ENCODE results near the gene RTF2. TPM values are rescaled to one million over a fixed set of nuclear protein-coding genes. Genes with fewer than 3 reads are reported as not detected.

RTF2 gene
- total and polyA plus RNA-seq, 2 of the 4 experiments (the other 2 are of a cell fraction), result 102 to 109 TPM

- DNase-seq (no peak), ATAC-seq (ENCODE audit: low read depth) (no peak)
- peaks cover 39% of the 10 kb centered on the region for H3K4me1 ChIP-seq (ENCODE audit: control insufficient read depth, insufficient read depth, low read length)
- peak overlapping the region; percentile 80 for H4K91ac ChIP-seq (ENCODE audit: insufficient read depth, low read depth, low read length)
- peak overlapping the region; percentile 30 for H3K18ac ChIP-seq (ENCODE audit: low read depth, low read length)
- H2BK15ac ChIP-seq (ENCODE audit: low read depth, low read length), result peak overlapping the region; percentile 94; the same call in 2 of the 3 replicates
- peak overlapping the region; percentile 99 for H2BK120ac ChIP-seq (ENCODE audit: low read depth, low read length)
- no peaks in the 10 kb centered on the region for H4K20me1 ChIP-seq (ENCODE audit: insufficient read depth, low read length)
- H4K5ac ChIP-seq (ENCODE audit: low read depth, low read length), result peak overlapping the region; percentile 83; the same call in 1 of the 2 replicates
- no peak overlapping the region for H3K9ac ChIP-seq (ENCODE audit: low read depth, low read length)
- H2AK5ac ChIP-seq (ENCODE audit: low read depth, low read length), result peak overlapping the region; percentile 97
- H4K8ac ChIP-seq (ENCODE audit: low read depth in 2 of 2, low read length in 2 of 2), result peak overlapping the region; percentile 83 to 87
- H2AFZ ChIP-seq (replicated peaks; ENCODE audit: low read length, poor library complexity), result no peak overlapping the region
- H3K4me3 ChIP-seq (ENCODE audit: insufficient read depth, low read depth, low read length), result no peak overlapping the region
- peaks cover 33% of the 10 kb centered on the region for H3K9me1 ChIP-seq (ENCODE audit: insufficient read depth, low read length)
- H3K4ac ChIP-seq (ENCODE audit: low read depth, low read length), result peak overlapping the region; percentile 97
- peak overlapping the region; percentile 56 for H3K27ac ChIP-seq (ENCODE audit: insufficient read depth, low read length)
- peak overlapping the region; percentile 75; the same call in 1 of the 2 replicates for H3K23ac ChIP-seq (ENCODE audit: low read depth, low read length)
- peak overlapping the region; percentile 93 for H2BK5ac ChIP-seq (ENCODE audit: low read depth, low read length, poor library complexity, severe bottlenecking)
- CTCF ChIA-PET, result no interaction called here
- no peak overlapping the region for H3K4me2 ChIP-seq (ENCODE audit: low read depth, low read length)
- H3K79me1 ChIP-seq (ENCODE audit: low read depth in 1 of 2, low read length in 2 of 2), result peaks cover 35 to 72% of the 10 kb centered on the region in 2 experiments
- no peaks in the 10 kb centered on the region for H3K9me3 ChIP-seq (ENCODE audit: control insufficient read depth, insufficient read depth, low read length)
- 100% methylated on average over 2 of the region's 11 CpGs; no CpG with 5 or more reads in 1 of the 2 experiments for WGBS, 2 experiments (ENCODE audit: extremely low coverage in 2 of 2, insufficient read length in 1 of 2)
- intact Hi-C loops (cut with micrococcal nuclease), result no loop called here
- peak overlapping the region; percentile 99 for H2BK20ac ChIP-seq (ENCODE audit: low read depth, low read length)
- H3K36me3 ChIP-seq (ENCODE audit: control insufficient read depth, insufficient read depth, low read length), result peaks cover 31% of the 10 kb centered on the region
- dilution Hi-C loops (cut with HindIII; ENCODE audit: low sequenced_read_pairs, unreplicated experiment), result no loop called here
- H3K27me3 ChIP-seq (ENCODE audit: control insufficient read depth, insufficient read depth, low read length), result no peaks in the 10 kb centered on the region
- H3K14ac ChIP-seq (replicated peaks; ENCODE audit: low read depth, low read length), result peak overlapping the region; percentile 74
- POLR2A ChIA-PET (ENCODE audit: unreplicated experiment), result interaction anchor here (0.7 to 1.0 kb wide), 2 partner anchors 9 to 29 kb away, joined by 3 read pairs; partner anchors contain the start of genes AURKA, CASS4 and CSTF1
- peak overlapping the region; percentile 55 for H2AK9ac ChIP-seq (replicated peaks; ENCODE audit: low read depth, low read length, poor library complexity)
- BruUV-seq (replicated peaks), result no TSS peak
- peak overlapping the region; percentile 24; the same call in 1 of the 2 replicates for H3K56ac ChIP-seq (ENCODE audit: extremely low read depth, insufficient read depth, low read length)
- in situ Hi-C loops (cut with MboI; ENCODE audit: low sequenced_read_pairs), result no loop called here
- TF ChIP-seq CEBPB (IDR thresholded peaks at IDR 0.05; ENCODE audit: low read depth, low read length), result no peak
- TF ChIP-seq CHD1 (IDR thresholded peaks at IDR 0.05; ENCODE audit: low read depth, low read length), result no peak
- TF ChIP-seq CTCF (conservative IDR thresholded peaks at IDR 0.05; ENCODE audit: low read depth, low read length), result no peak
- TF ChIP-seq USF2 (IDR thresholded peaks at IDR 0.05; ENCODE audit: low read depth, low read length), result no peak
- TF ChIP-seq ELK1 (IDR thresholded peaks at IDR 0.05; ENCODE audit: borderline replicate concordance, low read depth, low read length), result no peak
- TF ChIP-seq POLR2A (IDR thresholded peaks at IDR 0.05; ENCODE audit: low read depth, low read length), result no peak
- no peak for TF ChIP-seq SMC3 (IDR thresholded peaks at IDR 0.05; ENCODE audit: low read depth, low read length)
- no peak for TF ChIP-seq MAZ (IDR thresholded peaks at IDR 0.05; ENCODE audit: borderline replicate concordance, low read depth, low read length)
- no peak for TF ChIP-seq MAFK (IDR thresholded peaks at IDR 0.05; ENCODE audit: low read depth, low read length)
- no peak for TF ChIP-seq NFE2L2 (IDR thresholded peaks at IDR 0.05; ENCODE audit: low read depth, low read length)
- no peak for TF ChIP-seq RCOR1 (IDR thresholded peaks at IDR 0.05; ENCODE audit: insufficient replicate concordance, low read length)
- no peak for TF ChIP-seq RFX5 (IDR thresholded peaks at IDR 0.05; ENCODE audit: low read depth, low read length)
- no peak for TF ChIP-seq MXI1 (IDR thresholded peaks at IDR 0.05; ENCODE audit: borderline replicate concordance, low read depth, low read length)
- no peak for TF ChIP-seq FOS (IDR thresholded peaks at IDR 0.05; ENCODE audit: low read depth, low read length)
- no peak for TF ChIP-seq RAD21 (IDR thresholded peaks at IDR 0.05; ENCODE audit: low read length)
Observed at GRCh38 chr20:56420940-56421688, 47.3 kb upstream of the RTF2 start.
